Esophagus muscularis mucosa (tissue), 4 donors: ENCODE results near the gene CDC34. TPM values are rescaled to one million over a fixed set of nuclear protein-coding genes. Genes with fewer than 3 reads are reported as not detected.

Experiments used
- DNase-seq: peaks from one replicate; pipeline ENCODE4 v3.0.0-alpha.2; 2017; ENCODE audit errors: extremely low spot score
- H3K27ac ChIP-seq, 4 donors: fragments of 200-600 bp; sonication (generic); replicated peaks in 1 of 4; 1 replicate in 3 of 4; 2 replicates in 1 of 4; pipeline ENCODE4 v1.5.1; 2016 to 2019; ENCODE audit warnings: mild to moderate bottlenecking in 1 of 4
- H3K27me3 ChIP-seq, 4 donors: fragments of 200-600 bp; sonication (generic); one replicate each; pipeline versions ENCODE4 v1.5.1 to v1.6.0; 2016 to 2019
- H3K36me3 ChIP-seq, 4 donors: fragments of 200-600 bp; sonication (generic); one replicate each; pipeline ENCODE4 v1.5.1; 2016 to 2019
- H3K4me1 ChIP-seq, 4 donors: fragments of 200-600 bp; sonication (generic); one replicate each; pipeline ENCODE4 v1.5.1; 2016 to 2019
- H3K4me3 ChIP-seq, 4 donors: fragments of 200-600 bp; sonication (generic); 1 replicate in 2 of 4; 2 replicates in 2 of 4; pipeline ENCODE4 v1.5.1; 2016 to 2019; ENCODE audit warnings: mild to moderate bottlenecking in 4 of 4, moderate library complexity in 1 of 4
- H3K9me3 ChIP-seq, 4 donors: fragments of 200-600 bp; sonication (generic); 1 replicate in 3 of 4; 2 replicates in 1 of 4; pipeline ENCODE4 v1.5.1; 2016 to 2019
- CTCF ChIP-seq, 3 experiments: fragments of 200-600 bp in 2 of 3; fragments of 450-650 bp in 1 of 3; sonication (generic) in 2 of 3; IDR thresholded peaks; one replicate each; pipeline ENCODE4 v1.5.1; 2017 to 2019; ENCODE audit warnings: antibody characterized with exemption in 3 of 3, mild to moderate bottlenecking in 2 of 3, moderate library complexity in 1 of 3
- EP300 ChIP-seq: sonication (generic); formaldehyde crosslinking; IDR thresholded peaks from one replicate; pipeline ENCODE4 v1.6.1; 2017; ENCODE audit warnings: antibody characterized with exemption
- POLR2A ChIP-seq: fragments of 450-650 bp; IDR thresholded peaks from one replicate; pipeline ENCODE4 v1.6.1; 2017; ENCODE audit warnings: antibody characterized with exemption, moderate library complexity, mild to moderate bottlenecking, low read depth
- POLR2AphosphoS5 ChIP-seq, 2 donors: sonication (generic); formaldehyde crosslinking; IDR thresholded peaks; one replicate each; pipeline ENCODE4 v1.6.1; 2017; ENCODE audit warnings: antibody characterized with exemption in 2 of 2
- WGBS: methylation state at CpG from one replicate; pipeline ENCODE4 v1.1.5; 2018; 5-methylcytosine and 5-hydroxymethylcytosine counted together
- intact Hi-C: fragments of 100-400 bp; cut with DNase I; formaldehyde crosslinking; loops from one replicate; pipeline ENCODE4 v1.15.1; 2023
- total RNA-seq, 4 donors: library from RNA; depleted of rRNA; stranded (reverse); fragments of >200 nt; gene quantifications; one replicate each; pipeline versions ENCODE4 v1.1.0 to v1.2.1, GENCODE V29; 2016

The CDC34 gene
- total RNA-seq, 4 donors from 2014 or later = 62.5 to 100 (median 76.2) TPM

DNA sequence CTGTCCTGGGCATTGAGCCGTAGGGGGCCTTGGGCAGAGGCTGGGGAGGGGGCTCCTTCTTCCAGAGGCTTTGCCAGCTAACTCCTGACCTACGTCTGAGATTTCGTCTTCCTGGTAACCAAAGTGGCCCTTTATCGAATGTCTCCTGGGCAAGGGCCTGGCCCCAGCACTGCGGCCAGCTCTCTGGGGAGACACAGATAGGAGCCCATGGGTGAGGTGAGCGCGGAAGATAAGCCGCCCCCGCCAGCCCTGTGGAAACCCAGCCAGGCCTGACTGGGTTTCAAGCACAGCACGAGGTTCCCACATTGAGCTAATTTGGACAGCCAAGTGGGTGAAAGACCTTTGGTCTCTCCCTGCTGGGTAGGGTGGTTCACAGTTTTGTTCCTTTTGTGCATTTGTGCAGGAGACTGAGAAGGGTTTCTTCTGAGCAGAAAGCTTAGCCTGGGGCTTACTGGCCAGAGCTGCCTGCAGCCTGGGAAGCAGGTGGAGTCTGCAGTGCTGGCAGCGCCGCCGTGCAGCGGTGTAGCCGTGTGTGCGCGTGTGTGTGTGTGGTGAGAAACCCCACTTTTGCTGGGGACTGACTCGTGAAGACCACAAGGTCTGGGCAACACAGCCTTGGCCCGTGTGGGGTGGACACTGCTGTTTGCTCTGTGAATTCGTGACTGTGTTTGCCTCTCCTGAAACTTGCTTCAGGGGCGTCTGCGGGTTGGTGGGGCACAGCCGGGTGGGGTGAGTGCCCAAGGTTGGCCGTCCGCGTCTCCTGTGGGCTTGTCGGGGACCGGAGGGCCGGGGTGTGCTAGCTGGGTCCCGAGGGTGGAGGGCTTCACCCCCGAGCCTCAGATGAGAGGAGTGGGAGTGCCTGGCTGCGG is 43.3 kb downstream of the CDC34 start:
- H3K9me3 ChIP-seq = no peaks in the 10 kb centered on the region
- peak overlapping the region; percentile 38 to 74 (median 68) for H3K27ac ChIP-seq
- DNase-seq = no peak
- peaks cover 5 to 23% (median 19%) of the 10 kb centered on the region in 4 donors for H3K36me3 ChIP-seq
- intact Hi-C loops = loop anchor here (5.0 kb wide), 1 partner anchor 57 kb away; the partner anchor contains the start of gene POLRMT
- TF ChIP-seq POLR2AphosphoS5 (IDR thresholded peaks at IDR 0.05) (no peak), CTCF (IDR thresholded peaks at IDR 0.05) (no peak), POLR2A (no peak), EP300 (no peak)
- H3K4me3 ChIP-seq = peak overlapping the region; percentile 14 to 51 (median 40)
- no peaks in the 10 kb centered on the region for H3K27me3 ChIP-seq
- H3K4me1 ChIP-seq = peaks cover 55 to 67% (median 59%) of the 10 kb centered on the region in 4 donors
- WGBS = 35% methylated on average over 21 of the region's 32 CpGs

DNA sequence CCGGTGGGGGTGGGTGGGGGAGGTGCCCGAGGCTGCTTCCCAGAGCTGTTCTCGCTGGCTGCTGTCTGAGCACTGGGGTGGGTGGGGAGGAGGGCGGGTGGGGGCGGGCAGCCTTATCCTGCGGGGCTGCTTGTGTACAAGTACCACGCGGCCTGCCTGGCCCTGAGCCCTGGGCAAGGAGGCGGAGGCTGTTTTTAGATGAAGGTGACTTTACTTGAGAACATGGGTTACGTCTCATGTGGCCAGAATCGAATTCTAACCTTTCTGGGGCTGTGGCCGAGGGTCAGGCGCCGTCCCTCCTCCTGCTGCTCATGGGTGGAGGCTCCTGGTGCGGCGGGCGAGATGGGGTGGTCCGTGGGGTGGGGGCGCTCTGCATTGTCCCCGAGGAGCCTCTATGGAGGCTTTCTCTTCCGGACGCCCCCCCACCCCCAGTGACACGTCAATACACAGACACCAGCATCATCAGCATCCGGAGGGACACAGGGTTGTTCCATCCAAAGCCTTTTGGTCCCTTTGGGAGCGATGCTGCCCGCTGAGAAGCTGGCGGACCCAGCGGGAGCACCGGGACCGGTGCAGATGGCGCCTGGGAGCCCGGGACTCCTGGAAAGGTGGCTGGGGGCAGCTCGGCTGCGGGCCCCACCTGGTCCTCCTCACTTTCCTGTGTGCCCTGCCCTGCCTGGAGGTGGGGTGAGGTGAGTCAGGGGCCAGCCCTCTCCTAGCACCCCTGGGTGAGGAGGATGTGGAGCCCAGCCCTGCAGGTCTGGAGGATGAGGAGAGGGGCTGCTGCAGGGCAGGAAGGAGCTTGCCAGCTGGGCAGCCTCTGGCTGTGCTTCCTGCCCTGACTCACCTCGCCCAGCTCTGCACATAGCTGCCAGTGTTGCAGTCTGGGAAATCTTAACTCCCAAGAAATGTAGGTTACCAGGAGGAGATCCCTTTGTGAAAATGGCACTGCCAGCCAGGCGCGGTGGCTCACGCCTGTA is 44.3 kb downstream of the CDC34 start:
- 62% methylated on average over 24 of the region's 38 CpGs for WGBS
- DNase-seq = no peak
- intact Hi-C loops = loop anchor here (5.0 kb wide), 1 partner anchor 56 kb away; the partner anchor contains the start of gene POLRMT
- peaks cover 12 to 33% (median 28%) of the 10 kb centered on the region in 4 donors for H3K36me3 ChIP-seq
- H3K4me1 ChIP-seq = peaks cover 53 to 65% (median 59%) of the 10 kb centered on the region in 4 donors
- H3K27me3 ChIP-seq = no peaks in the 10 kb centered on the region
- peak overlapping the region; percentile 14 to 51 (median 40) for H3K4me3 ChIP-seq
- H3K9me3 ChIP-seq = no peaks in the 10 kb centered on the region
- peak overlapping the region; percentile 38 to 74 (median 68) for H3K27ac ChIP-seq
- TF ChIP-seq CTCF (IDR thresholded peaks at IDR 0.05) = no peak
- peak in 1 of 2 donors; percentile 6 for TF ChIP-seq POLR2AphosphoS5 (IDR thresholded peaks at IDR 0.05)
- no peak for TF ChIP-seq POLR2A
- no peak for TF ChIP-seq EP300

GRCh38 chr19:576768-577438 is 45.3 kb downstream of the CDC34 start:
- Histone ChIP-seq H3K4me1 (peaks cover 43 to 55% (median 52%) of the 10 kb centered on the region in 4 donors), H3K36me3 (peaks cover 19 to 43% (median 38%) of the 10 kb centered on the region in 4 donors), H3K4me3 (no peak overlapping the region), H3K9me3 (no peaks in the 10 kb centered on the region), H3K27ac (no peak overlapping the region), H3K27me3 (no peaks in the 10 kb centered on the region)
- no peak for DNase-seq
- TF ChIP-seq POLR2A (no peak), POLR2AphosphoS5 (IDR thresholded peaks at IDR 0.05) (no peak), CTCF (IDR thresholded peaks at IDR 0.05) (no peak), EP300 (no peak)
- WGBS = 86% methylated on average over 21 of the region's 28 CpGs
- intact Hi-C loops = loop anchor here (5.0 kb wide), 1 partner anchor 55 kb away; the partner anchor contains the start of gene POLRMT
